GM12878 (cell line): ENCODE results near the gene CYSTM1. TPM values are rescaled to one million over a fixed set of nuclear protein-coding genes. Genes with fewer than 3 reads are reported as not detected.

ENCODE experiments used
- ATAC-seq: fragments of 200-7000 bp; cut with Tn5 transposase; 3 replicates; pipeline ENCODE4 v1.9.1; 2020; ENCODE audit warnings: mild to moderate bottlenecking, moderate library complexity
- BruUV-seq: library from RNA; stranded (reverse); fragments of 400-500 nt; replicated peaks from 2 replicates; lab custom pipeline; 2021; lab: Mats Ljungman, UMichigan
- CTCF ChIA-PET: fragments of 300-600 bp; sonication (Branson Sonifier 250); formaldehyde crosslinking; extraction: SDS; loops from one replicate; lab custom pipeline; 2021; ENCODE audit warnings: inconsistent platforms; lab: Yijun Ruan, JAX
- POLR2A ChIA-PET: fragments of 350-600 bp; formaldehyde crosslinking; extraction: SDS; loops from one replicate; lab custom pipeline; 2021; ENCODE audit warnings: inconsistent platforms; lab: Charles Lee
- RAD21 ChIA-PET: fragments of 300-600 bp; sonication (Branson Sonifier 250); formaldehyde crosslinking; loops from one replicate; lab custom pipeline; 2023; ENCODE audit warnings: antibody characterized with exemption; ENCODE audit not compliant: unreplicated experiment; lab: Charles Lee
- SMC1A ChIA-PET: fragments of 300-600 bp; sonication (Branson Sonifier 250); formaldehyde crosslinking; loops from one replicate; lab custom pipeline; 2023; ENCODE audit not compliant: unreplicated experiment, uncharacterized antibody; lab: Charles Lee
- DNase-seq: peaks from one replicate; pipeline ENCODE4 v3.0.0-alpha.2; 2011; ENCODE audit warnings: low read depth, low spot score
- FAIRE-seq: peaks from 3 replicates; lab custom pipeline; 2011; peaks lifted over from hg19 to GRCh38; lab: Jason Lieb, UNC
- H2AFZ ChIP-seq: 2 replicates; pipeline ENCODE4 v1.6.0; 2011; ENCODE audit warnings: low read depth, low read length, control low read depth; ENCODE audit not compliant: control insufficient read depth
- H3K27ac ChIP-seq: 2 replicates; pipeline ENCODE4 v1.5.1; 2011; ENCODE audit warnings: control low read depth; ENCODE audit not compliant: control insufficient read depth, insufficient read depth
- H3K27me3 ChIP-seq, 2 experiments: replicated peaks in 1 of 2; 2 replicates each; pipeline versions ENCODE4 v1.6.0 to v1.6.1; 2011; ENCODE audit warnings: low read length in 1 of 2; ENCODE audit not compliant: control insufficient read depth in 2 of 2, insufficient read depth in 2 of 2
- H3K36me3 ChIP-seq, 2 experiments: 2 replicates each; pipeline ENCODE4 v1.5.1; 2011; ENCODE audit warnings: low read length in 1 of 2; ENCODE audit not compliant: control insufficient read depth in 2 of 2, insufficient read depth in 2 of 2
- H3K4me1 ChIP-seq: 2 replicates; pipeline ENCODE4 v1.6.1; 2011; ENCODE audit warnings: mild to moderate bottlenecking, low read length, moderate library complexity, mixed read lengths; ENCODE audit not compliant: control insufficient read depth, insufficient read depth
- H3K4me2 ChIP-seq: 2 replicates; pipeline ENCODE4 v1.6.0; 2011; ENCODE audit warnings: control low read depth; ENCODE audit not compliant: control insufficient read depth, insufficient read depth
- H3K4me3 ChIP-seq: fragments of 200-600 bp; sonication (generic); 2 replicates; pipeline ENCODE4 v1.5.1; 2016
- H3K79me2 ChIP-seq: 2 replicates; pipeline ENCODE4 v1.6.0; 2011; ENCODE audit warnings: low read length; ENCODE audit not compliant: control insufficient read depth, insufficient read depth
- H3K9ac ChIP-seq: 2 replicates; pipeline ENCODE4 v1.8.0; 2011; ENCODE audit warnings: low read length, control low read depth, mixed read lengths; ENCODE audit not compliant: control insufficient read depth, insufficient read depth
- H3K9me3 ChIP-seq: replicated peaks from 3 replicates; pipeline ENCODE4 v1.5.1; 2011; ENCODE audit warnings: mild to moderate bottlenecking, low read length; ENCODE audit not compliant: control insufficient read depth, insufficient read depth
- H4K20me1 ChIP-seq: 2 replicates; pipeline ENCODE4 v1.6.0; 2011; ENCODE audit not compliant: control insufficient read depth, insufficient read depth
- CHD2 ChIP-seq: IDR thresholded peaks from 2 replicates; pipeline ENCODE4 v1.6.1; 2011; ENCODE audit warnings: low read depth, low read length, improper control_type of control experiment, borderline replicate concordance
- DPF2 ChIP-seq: fragments of 450-650 bp; IDR thresholded peaks from 2 replicates; pipeline ENCODE4 v1.6.1; 2017; ENCODE audit warnings: mild to moderate bottlenecking
- JUNB ChIP-seq: IDR thresholded peaks from 2 replicates; pipeline ENCODE4 v1.6.1; 2016; ENCODE audit warnings: antibody characterized with exemption, mild to moderate bottlenecking
- MXI1 ChIP-seq: fragments of 150-350 bp; IDR thresholded peaks from 2 replicates; pipeline ENCODE4 v1.6.1; 2011; ENCODE audit warnings: low read depth, mild to moderate bottlenecking, inconsistent platforms, low read length, improper control_type of control experiment
- NKRF ChIP-seq: fragments of 450-650 bp; conservative IDR thresholded peaks from 2 replicates; pipeline ENCODE4 v1.6.1; 2017; ENCODE audit warnings: mild to moderate bottlenecking, moderate library complexity
- PAX5 ChIP-seq: IDR thresholded peaks from 2 replicates; pipeline ENCODE4 v1.6.1; 2011; ENCODE audit warnings: low read depth, low read length, borderline replicate concordance
- POLR2A ChIP-seq: IDR thresholded peaks from 2 replicates; pipeline ENCODE4 v1.6.1; 2011; ENCODE audit warnings: low read depth, mild to moderate bottlenecking, low read length
- WGBS: methylation state at CpG from one replicate; pipeline ENCODE4 v1.1.6; 2016; ENCODE audit warnings: low lambda C conversion rate; ENCODE audit not compliant: insufficient replicate concordance, insufficient coverage; ENCODE audit errors: missing lambda C conversion rate; 5-methylcytosine and 5-hydroxymethylcytosine counted together
- in situ Hi-C: fragments of 300-500 bp; cut with MboI; formaldehyde crosslinking; loops from 9 replicates; pipeline ENCODE4 v1.14.3; 2018; ENCODE audit warnings: mixed read lengths
- intact Hi-C: fragments of 100-400 bp; cut with micrococcal nuclease; formaldehyde crosslinking; loops from one replicate; pipeline ENCODE4 v1.14.2; 2022; ENCODE audit not compliant: unreplicated experiment
- polyA plus RNA-seq, 11 experiments: library from polyadenylated mRNA; depleted of rRNA in 4 of 11; unstranded in 6 of 11; stranded (reverse) in 5 of 11; fragments of >200 nt; fragmentation: Nextera tagmentation in 4 of 11; fragmentation: Illumina TruSeq in 1 of 11; extraction: Ambion mirVana in 4 of 11; extraction: Trizol in 1 of 11; gene quantifications; 1 replicate in 1 of 11; 2 replicates in 10 of 11; pipeline versions ENCODE4 v1.2.1 to v1.2.3, GENCODE V29; 2011 to 2016; ENCODE audit warnings: inconsistent platforms in 2 of 11, missing spikeins in 2 of 11, low read depth in 1 of 11
- total RNA-seq, 4 experiments: library from RNA; depleted of rRNA in 3 of 4; stranded (reverse); fragments of >200 nt in 3 of 4; fragmentation: Illumina TruSeq in 1 of 4; extraction: Trizol in 1 of 4; gene quantifications; 2 replicates each; pipeline versions ENCODE4 v1.2.1 to v1.2.3, GENCODE V29; 2013 to 2021

Gene CYSTM1
- total and polyA plus RNA-seq, 10 of the 15 experiments (the other 5 are each of a cell fraction or from before 2014, with no cell fraction given), result 52.7 to 261 (median 98.7) TPM

GRCh38 chr5:140213370-140213983 is 38.5 kb downstream of the CYSTM1 start:
- Histone ChIP-seq H3K9me3 (no peaks in the 10 kb centered on the region), H3K4me2 (no peak overlapping the region), H3K4me3 (no peak overlapping the region), H3K27me3 (no peaks in the 10 kb centered on the region), H3K79me2 (no peaks in the 10 kb centered on the region), H3K27ac (no peak overlapping the region), H3K36me3 (no peaks in the 10 kb centered on the region; a peak in 1 of 4 replicates), H2AFZ (no peak overlapping the region), H3K9ac (no peak overlapping the region), H4K20me1 (no peaks in the 10 kb centered on the region), H3K4me1 (no peaks in the 10 kb centered on the region)
- no peak for TF ChIP-seq PAX5
- TF ChIP-seq MXI1, result no peak
- peak; percentile 60; the same call in 1 of the 2 replicates for TF ChIP-seq JUNB
- TF ChIP-seq NKRF, result no peak
- no peak for TF ChIP-seq POLR2A
- no peak for TF ChIP-seq DPF2
- TF ChIP-seq CHD2, result no peak
- intact Hi-C loops, result no loop called here
- BruUV-seq, result no TSS peak
- in situ Hi-C loops, result no loop called here
- ChIA-PET CTCF (interaction anchor here (0.8 to 1.5 kb wide), 4 partner anchors 37 to 159 kb away, joined by 3 to 4 read pairs (median 4); no protein-coding TSS in a partner anchor), POLR2A (interaction anchor here (0.6 kb wide), 1 partner anchor 44 kb away, joined by 4 read pairs; no protein-coding TSS in a partner anchor), SMC1A (interaction anchor here (0.7 to 1.4 kb wide), 5 partner anchors 10 to 132 kb away, joined by 3 read pairs; no protein-coding TSS in a partner anchor), RAD21 (interaction anchor here (0.8 to 1.2 kb wide), 2 partner anchors 14 to 80 kb away, joined by 3 read pairs; no protein-coding TSS in a partner anchor)
- WGBS, result 95% methylated on average over 1 of the region's 1 CpG
- DNase-seq, result no peak
- FAIRE-seq, result peak; percentile 59
- peak; percentile 78 for ATAC-seq
